ENCODE results near the gene CUL4A.

DNA sequence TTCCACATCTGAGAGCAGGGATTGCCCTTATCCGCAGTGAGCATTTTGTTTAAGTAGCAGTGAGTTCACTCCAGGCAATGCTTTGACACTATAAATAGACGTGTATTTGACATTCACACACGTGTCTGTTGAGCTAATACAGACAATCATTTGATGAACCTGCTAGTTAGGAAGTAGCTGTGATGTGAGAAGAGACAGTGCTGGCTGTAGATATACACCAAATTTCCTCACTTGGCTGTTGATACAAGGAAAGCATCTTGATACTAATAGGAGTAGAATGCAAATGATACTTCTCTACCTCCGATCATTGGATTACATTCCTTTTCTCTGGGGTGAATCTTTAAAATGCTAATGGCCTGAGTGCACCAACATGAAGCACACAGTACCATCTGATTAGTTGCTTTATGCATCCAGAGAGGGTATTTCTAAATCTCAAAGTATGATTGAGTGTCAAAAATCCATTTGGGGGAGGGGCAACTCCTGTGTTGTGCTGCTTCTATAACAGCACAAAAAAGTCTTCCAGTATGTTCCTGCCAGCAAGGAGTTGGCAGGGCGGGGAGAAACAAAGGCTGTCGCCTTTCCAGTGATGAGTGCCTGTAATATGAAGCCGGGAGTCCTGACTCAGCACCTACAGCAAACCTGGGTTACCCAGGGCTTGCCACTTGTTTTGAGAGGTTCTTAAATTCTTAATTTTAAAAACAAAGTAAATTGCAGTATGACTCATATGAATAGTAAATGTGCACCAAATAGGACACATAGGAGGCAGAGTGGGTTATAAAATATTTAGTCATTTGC is 7.0 kb downstream of the CUL4A start:
- TF ChIP-seq, protein P1, sequence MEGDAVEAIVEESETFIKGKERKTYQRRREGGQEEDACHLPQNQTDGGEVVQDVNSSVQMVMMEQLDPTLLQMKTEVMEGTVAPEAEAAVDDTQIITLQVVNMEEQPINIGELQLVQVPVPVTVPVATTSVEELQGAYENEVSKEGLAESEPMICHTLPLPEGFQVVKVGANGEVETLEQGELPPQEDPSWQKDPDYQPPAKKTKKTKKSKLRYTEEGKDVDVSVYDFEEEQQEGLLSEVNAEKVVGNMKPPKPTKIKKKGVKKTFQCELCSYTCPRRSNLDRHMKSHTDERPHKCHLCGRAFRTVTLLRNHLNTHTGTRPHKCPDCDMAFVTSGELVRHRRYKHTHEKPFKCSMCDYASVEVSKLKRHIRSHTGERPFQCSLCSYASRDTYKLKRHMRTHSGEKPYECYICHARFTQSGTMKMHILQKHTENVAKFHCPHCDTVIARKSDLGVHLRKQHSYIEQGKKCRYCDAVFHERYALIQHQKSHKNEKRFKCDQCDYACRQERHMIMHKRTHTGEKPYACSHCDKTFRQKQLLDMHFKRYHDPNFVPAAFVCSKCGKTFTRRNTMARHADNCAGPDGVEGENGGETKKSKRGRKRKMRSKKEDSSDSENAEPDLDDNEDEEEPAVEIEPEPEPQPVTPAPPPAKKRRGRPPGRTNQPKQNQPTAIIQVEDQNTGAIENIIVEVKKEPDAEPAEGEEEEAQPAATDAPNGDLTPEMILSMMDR (IDR thresholded peaks at IDR 0.05 in 8 of 11, conservative IDR thresholded peaks at IDR 0.05 in 3 of 11): no peak
- no peak for TF ChIP-seq POLR2AphosphoS5 (IDR thresholded peaks at IDR 0.05)
